ENCODE measurements around the gene PPP1R12A.

The PPP1R12A gene

DNA sequence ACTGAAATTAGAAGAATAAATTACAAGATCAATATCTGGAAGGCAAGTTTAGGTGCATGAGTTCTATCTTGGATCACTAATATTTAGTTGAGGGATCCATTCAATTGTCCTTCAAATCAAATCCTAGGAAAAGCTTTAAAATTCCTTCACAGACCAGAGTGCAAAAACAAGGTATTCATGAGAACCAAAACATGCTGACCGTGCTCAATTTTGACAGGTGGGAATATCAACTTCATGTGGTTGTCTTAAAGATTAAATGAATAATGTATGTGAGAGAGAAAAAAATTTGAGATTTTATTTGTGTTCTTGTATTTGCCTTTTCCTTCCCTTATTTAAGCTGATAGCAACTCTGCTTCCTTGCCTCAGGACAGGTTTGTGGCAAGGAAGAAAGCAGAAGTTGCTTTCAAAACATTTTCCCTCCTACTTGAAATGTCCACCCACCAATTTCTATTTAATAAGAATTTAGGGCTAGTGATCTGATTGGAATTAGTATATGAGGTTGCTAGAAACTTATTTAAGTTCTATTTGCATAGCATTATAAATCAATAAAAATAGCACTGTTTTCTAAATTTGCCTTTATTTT, 4.9 kb upstream of the PPP1R12A start:
- peak; percentile 66 for DNase-seq (ENCODE audit: low read depth)
- no peak overlapping the region for H3K4me3 ChIP-seq (ENCODE audit: low read depth, low read length)
- TF ChIP-seq POLR2A (IDR thresholded peaks at IDR 0.05; ENCODE audit: extremely low read depth, insufficient read length): no peak
- TF ChIP-seq, protein P1, sequence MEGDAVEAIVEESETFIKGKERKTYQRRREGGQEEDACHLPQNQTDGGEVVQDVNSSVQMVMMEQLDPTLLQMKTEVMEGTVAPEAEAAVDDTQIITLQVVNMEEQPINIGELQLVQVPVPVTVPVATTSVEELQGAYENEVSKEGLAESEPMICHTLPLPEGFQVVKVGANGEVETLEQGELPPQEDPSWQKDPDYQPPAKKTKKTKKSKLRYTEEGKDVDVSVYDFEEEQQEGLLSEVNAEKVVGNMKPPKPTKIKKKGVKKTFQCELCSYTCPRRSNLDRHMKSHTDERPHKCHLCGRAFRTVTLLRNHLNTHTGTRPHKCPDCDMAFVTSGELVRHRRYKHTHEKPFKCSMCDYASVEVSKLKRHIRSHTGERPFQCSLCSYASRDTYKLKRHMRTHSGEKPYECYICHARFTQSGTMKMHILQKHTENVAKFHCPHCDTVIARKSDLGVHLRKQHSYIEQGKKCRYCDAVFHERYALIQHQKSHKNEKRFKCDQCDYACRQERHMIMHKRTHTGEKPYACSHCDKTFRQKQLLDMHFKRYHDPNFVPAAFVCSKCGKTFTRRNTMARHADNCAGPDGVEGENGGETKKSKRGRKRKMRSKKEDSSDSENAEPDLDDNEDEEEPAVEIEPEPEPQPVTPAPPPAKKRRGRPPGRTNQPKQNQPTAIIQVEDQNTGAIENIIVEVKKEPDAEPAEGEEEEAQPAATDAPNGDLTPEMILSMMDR (IDR thresholded peaks at IDR 0.05; ENCODE audit: low read depth, low read length): no peak
- TF ChIP-seq, protein P2, sequence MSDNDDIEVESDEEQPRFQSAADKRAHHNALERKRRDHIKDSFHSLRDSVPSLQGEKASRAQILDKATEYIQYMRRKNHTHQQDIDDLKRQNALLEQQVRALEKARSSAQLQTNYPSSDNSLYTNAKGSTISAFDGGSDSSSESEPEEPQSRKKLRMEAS (IDR thresholded peaks at IDR 0.05; ENCODE audit: low read depth, low read length): no peak
- no peak for TF ChIP-seq MYC (IDR thresholded peaks at IDR 0.05; ENCODE audit: low read depth, low read length)

DNA sequence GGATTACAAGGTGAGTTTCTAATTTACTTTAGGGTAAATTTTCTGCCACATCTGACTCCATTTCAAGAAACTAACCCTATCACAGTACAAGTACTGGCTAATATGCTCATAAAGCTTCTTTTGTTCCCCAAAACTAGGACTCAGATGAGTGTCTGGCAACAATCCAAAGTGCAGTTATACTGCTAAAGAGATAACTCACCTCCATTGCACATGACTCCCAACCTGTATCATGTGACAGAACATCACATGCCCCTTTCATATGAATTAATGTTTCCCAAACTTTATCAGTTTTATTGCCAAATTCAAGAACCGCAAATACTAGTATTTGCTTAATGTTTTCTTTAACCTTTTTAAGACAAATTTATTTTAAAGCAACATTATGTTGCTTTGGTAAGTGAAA, 3.9 kb upstream of the PPP1R12A start:
- H3K4me3 ChIP-seq (ENCODE audit: low read depth, low read length): no peak overlapping the region
- DNase-seq (ENCODE audit: low read depth): no peak
- no peak for TF ChIP-seq POLR2A (IDR thresholded peaks at IDR 0.05; ENCODE audit: extremely low read depth, insufficient read length)
- TF ChIP-seq, protein P1 (IDR thresholded peaks at IDR 0.05; ENCODE audit: low read depth, low read length): no peak
- TF ChIP-seq, protein P2 (IDR thresholded peaks at IDR 0.05; ENCODE audit: low read depth, low read length): no peak
- no peak for TF ChIP-seq MYC (IDR thresholded peaks at IDR 0.05; ENCODE audit: low read depth, low read length)

DNA sequence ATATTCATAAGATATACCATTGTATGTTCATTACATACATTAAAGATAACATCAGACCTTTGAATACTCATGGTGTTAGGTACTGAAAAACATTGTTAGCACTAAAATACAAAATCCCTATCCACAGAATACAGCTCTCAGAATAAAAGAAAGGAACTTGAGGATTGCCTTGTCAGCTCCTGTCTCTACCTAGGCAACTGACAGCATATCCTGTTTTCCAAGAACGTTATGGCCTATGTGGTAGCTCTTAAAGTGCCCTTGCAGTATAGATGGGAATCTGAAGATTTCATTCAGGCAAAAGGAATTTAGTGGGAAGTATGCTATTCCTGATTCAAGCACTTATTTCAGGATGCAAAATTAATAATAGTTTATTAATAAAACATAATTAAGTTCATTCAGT, 1.8 kb upstream of the PPP1R12A start:
- no peak for DNase-seq (ENCODE audit: low read depth)
- H3K4me3 ChIP-seq (ENCODE audit: low read depth, low read length): peak overlapping the region; percentile 81
- TF ChIP-seq, protein P1 (IDR thresholded peaks at IDR 0.05; ENCODE audit: low read depth, low read length): no peak
- TF ChIP-seq POLR2A (IDR thresholded peaks at IDR 0.05; ENCODE audit: extremely low read depth, insufficient read length): no peak
- TF ChIP-seq, protein P2 (IDR thresholded peaks at IDR 0.05; ENCODE audit: low read depth, low read length): no peak
- no peak for TF ChIP-seq MYC (IDR thresholded peaks at IDR 0.05; ENCODE audit: low read depth, low read length)

DNA sequence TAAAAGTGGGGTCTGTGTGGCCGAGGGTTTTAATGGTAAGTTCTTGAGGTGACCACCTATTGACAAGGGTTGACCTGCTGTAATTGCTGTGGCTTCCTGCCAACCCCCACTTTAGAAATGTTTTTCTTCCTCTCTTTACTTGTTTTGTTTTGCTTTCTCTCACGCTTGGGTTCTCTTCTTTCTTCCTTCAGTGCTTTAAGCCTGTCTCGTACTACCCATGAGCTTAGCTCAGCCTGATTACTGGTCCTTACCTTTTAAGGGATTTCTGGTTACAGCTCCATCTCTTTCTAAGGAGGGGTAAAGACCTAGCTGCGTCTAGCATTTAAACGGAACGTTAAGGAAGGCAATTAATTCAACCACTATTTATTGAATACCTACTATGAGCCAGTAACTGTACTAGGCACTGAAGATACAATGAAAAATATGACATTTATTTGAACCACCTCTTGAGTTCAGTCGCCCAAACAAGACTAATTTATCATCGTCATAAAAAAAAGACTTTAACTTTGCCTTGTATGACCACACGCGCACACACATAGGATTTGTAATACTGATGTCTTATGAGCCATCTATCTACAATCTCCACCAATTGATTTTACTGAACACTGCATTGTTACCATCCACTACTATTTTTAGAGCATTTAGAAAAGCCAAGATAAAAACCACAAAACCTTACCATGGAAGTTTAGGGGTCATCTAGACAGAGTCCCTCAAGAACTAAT, 888 bp upstream of the PPP1R12A start:
- DNase-seq (ENCODE audit: low read depth): no peak
- H3K4me3 ChIP-seq (ENCODE audit: low read depth, low read length): peak overlapping the region; percentile 81
- TF ChIP-seq, protein P2 (IDR thresholded peaks at IDR 0.05; ENCODE audit: low read depth, low read length): no peak
- TF ChIP-seq, protein P1 (IDR thresholded peaks at IDR 0.05; ENCODE audit: low read depth, low read length): no peak
- TF ChIP-seq POLR2A (IDR thresholded peaks at IDR 0.05; ENCODE audit: extremely low read depth, insufficient read length): no peak
- no peak for TF ChIP-seq MYC (IDR thresholded peaks at IDR 0.05; ENCODE audit: low read depth, low read length)

DNA sequence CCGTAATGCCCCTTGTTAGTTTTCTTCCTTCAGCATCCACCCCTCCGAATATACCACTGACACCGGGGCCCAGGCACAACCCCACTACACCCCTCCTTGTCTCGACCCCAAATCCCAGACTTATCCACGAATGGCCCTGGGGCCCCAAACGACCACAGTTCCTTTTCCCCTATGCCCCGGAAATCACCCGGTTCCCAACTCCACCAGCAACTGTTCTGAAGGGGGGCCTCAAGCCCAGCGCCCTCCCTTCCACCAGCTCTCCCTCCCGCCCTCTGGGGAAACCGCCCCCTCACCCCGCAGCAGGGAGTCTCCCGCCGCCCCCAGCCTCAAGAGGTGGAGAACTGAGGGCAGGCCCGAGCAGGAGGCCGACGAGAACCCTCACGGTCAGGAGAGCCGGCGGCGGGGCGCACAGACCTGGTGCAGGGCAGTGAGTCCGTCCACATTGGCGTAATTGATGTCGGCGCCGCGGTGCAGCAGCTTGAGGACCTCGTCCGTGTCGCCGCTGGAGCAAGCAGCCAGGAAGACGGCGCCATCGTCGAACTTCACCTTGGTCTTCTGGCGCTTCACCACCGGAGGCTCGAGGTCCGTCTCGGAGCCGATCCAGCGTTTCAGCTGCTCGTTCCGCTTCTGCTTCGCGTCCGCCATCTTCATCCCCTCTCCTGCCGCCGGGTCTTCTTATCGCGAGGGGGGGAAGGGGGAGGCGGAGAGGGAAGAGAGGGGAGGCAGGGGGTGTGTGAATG, 446 bp downstream of the PPP1R12A start:
- peak overlapping the region; percentile 81 for H3K4me3 ChIP-seq (ENCODE audit: low read depth, low read length)
- no peak; the same call in 1 of the 2 replicates for TF ChIP-seq MYC (IDR thresholded peaks at IDR 0.05; ENCODE audit: low read depth, low read length)
- TF ChIP-seq, protein P1 (IDR thresholded peaks at IDR 0.05; ENCODE audit: low read depth, low read length): no peak
- TF ChIP-seq POLR2A (IDR thresholded peaks at IDR 0.05; ENCODE audit: extremely low read depth, insufficient read length): no peak
- peak; percentile 83 for DNase-seq (ENCODE audit: low read depth)
